ENCODE results near the gene EMC10.

DNA sequence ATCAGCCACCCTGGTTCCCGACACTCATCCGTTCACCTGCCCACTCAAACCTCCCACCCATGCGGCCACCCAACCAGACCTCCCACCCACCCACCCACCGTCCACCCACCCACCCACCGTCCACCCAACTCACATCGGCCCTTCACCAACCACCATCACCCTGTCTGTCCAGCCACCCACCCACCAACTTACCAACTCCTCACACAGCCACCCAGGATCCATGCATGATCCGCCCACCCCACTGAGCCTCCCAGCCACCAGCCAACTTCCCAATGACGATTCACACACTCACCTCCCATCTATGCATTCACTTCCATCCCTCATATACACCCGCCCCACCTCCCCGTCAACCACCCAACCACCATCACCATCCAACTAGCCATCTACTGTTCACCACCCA, 30.4 kb downstream of the EMC10 start:
- TF ChIP-seq, protein P1, sequence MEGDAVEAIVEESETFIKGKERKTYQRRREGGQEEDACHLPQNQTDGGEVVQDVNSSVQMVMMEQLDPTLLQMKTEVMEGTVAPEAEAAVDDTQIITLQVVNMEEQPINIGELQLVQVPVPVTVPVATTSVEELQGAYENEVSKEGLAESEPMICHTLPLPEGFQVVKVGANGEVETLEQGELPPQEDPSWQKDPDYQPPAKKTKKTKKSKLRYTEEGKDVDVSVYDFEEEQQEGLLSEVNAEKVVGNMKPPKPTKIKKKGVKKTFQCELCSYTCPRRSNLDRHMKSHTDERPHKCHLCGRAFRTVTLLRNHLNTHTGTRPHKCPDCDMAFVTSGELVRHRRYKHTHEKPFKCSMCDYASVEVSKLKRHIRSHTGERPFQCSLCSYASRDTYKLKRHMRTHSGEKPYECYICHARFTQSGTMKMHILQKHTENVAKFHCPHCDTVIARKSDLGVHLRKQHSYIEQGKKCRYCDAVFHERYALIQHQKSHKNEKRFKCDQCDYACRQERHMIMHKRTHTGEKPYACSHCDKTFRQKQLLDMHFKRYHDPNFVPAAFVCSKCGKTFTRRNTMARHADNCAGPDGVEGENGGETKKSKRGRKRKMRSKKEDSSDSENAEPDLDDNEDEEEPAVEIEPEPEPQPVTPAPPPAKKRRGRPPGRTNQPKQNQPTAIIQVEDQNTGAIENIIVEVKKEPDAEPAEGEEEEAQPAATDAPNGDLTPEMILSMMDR (IDR thresholded peaks at IDR 0.05) = no peak
- no peak for TF ChIP-seq POLR2A (IDR thresholded peaks at IDR 0.05)
- TF ChIP-seq EP300 (IDR thresholded peaks at IDR 0.05) = no peak
- no peak for TF ChIP-seq POLR2AphosphoS5 (IDR thresholded peaks at IDR 0.05)

All from stomach (tissue), 4 donors.